GM19467 (cell line): ENCODE measurements around the gene PNPLA6.
"Not testable (repeated sequence)": the region's sequence is repeated elsewhere in the genome, so short reads cannot be mapped to it uniquely, and the experiment has no call there.

Source experiments
- ATAC-seq: cut with Tn5 transposase; IDR thresholded peaks from one replicate; pipeline ENCODE4 v1.9.1; 2021; ENCODE audit warnings: mild to moderate bottlenecking, moderate library complexity; ENCODE audit not compliant: unreplicated experiment

Gene PNPLA6

DNA sequence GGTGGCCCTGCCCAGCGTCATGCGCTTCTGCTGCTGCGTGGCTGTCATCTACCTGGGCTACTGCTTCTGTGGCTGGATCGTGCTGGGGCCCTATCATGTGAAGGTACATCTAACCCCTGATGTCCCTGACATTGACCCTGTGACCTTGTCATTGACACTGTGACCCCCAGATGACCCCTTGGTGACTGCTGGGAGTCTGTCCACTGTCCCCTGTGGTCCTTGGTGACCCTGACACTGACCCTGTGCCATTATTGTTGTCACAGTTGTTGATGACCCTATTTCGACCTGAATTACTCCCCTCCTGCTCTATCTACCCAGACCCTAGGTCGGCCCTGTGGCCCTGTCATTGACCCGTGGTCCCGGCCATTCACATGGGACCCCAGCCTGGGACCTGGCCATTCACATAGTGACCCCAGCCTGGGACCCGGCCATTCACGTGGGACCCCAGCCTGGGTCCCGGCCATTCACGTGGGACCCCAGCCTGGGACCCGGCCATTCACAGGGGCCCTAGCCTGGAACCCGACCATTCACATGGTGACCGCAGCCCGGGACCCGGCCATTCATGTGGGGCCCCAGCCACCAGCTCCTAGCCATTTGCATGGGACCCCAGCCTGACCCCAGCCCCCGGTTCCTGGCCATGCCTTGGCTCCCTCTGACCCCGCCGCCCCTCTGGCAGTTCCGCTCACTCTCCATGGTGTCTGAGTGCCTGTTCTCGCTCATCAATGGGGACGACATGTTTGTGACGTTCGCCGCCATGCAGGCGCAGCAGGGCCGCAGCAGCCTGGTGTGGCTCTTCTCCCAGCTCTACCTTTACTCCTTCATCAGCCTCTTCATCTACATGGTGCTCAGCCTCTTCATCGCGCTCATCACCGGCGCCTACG, 5.7 kb upstream of the PNPLA6 start:
- ATAC-seq: no peak

DNA sequence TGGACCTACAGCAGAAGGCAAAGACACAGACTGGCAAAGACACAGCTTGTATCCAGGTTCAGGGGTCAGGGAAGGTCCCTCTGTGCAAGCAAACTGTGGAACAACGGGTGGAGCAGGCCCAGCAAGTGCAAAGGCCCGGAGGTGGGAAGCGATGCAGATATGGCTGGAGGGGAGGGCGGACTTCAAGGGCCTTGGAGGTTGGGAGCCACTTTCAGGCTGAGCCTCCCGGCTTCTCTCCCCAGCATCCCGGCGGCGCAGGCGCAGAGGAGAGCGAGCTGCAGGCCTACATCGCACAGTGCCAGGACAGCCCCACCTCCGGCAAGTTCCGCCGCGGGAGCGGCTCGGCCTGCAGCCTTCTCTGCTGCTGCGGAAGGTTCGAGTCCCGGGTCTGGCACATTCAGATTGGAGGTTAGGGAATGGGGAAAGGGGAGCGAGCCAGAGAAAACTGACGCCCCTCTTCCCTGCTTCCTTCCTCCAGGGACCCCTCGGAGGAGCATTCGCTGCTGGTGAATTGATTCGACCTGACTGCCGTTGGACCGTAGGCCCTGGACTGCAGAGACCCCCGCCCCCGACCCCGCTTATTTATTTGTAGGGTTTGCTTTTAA, 2.1 kb upstream of the PNPLA6 start:
- ATAC-seq: no peak

DNA sequence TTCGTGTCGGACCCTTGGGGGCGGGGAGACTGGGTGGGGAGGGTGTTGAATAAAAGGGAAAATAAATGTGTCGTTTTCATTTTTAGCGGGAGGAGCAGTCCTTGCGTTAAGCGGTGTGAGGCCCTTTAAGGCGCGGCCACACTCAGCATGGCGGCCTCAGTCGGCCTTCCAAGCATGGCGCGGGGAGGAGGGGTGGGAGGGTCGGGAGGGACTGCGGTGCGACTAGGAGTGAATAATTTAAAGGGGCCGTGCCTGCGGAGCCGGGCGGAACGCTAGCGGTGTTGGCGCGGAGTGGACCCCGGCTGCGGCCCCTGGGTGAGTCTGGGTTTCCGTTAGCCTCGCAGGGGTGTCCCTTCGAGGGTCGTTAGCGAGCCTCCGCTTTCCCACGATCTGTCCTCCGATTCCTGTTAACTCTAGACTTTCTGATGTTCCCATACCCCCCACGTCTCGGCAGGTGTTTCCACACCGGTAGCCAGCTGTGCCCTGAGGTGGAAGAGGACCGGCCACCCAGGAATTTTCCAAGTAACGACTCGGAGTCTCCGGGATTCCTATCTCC, 1.5 kb upstream of the PNPLA6 start:
- peak; percentile 36 for ATAC-seq

DNA sequence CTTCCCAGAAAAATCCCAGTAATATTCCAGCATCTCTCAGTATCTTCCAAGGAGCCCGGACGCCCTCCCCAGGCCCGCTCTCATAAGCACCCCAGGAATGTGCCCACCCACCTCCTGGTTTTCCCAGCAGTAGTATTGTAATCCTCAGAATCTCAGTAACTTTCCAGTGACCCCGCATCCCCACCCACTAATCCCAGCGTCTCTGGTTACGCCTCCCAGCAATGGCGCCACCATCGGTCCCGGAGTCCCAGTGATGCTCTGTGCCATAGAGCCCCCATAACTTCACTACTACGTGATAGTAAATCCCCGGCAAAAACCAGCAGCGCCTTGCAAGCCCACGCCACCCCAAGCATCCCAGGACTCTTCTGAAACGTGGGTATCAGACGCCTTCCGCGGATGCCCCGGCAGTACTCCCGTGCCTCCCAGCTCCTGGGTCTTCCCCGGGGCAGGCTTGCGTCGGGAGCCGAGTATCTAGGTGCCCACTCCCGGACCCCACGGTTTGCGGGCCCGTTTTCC, 928 bp upstream of the PNPLA6 start:
- ATAC-seq: no peak

DNA sequence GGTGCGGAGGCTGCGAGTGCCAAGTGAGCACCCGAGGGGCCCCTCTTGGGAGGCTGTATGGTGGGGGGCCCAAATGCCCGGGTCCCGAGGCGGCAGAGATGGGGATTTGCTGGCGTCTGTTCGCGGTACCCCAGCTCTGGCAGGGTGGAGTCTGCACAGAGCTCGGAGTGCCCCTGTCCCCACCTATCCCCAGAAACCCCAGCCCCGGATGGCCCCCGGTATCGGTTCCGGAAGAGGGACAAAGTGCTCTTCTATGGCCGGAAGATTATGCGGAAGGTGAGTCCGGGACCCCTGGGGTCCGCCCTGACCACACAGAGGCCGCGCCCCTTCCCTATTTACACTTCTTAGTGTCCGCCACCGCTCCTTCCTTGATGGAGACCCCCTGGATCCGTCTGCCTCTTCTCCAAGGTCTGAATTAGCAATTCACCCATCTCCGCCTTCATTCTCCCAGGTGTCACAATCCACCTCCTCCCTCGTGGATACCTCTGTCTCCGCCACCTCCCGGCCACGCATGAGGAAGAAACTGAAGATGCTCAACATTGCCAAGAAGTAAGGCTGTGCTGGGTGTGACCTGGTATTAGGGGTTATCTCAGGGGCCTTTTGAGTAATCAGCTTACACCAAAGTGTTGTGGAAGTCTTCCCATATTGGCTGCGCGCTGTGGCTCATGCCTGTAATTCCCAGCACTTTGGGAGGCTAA, 630 bp downstream of the PNPLA6 start:
- ATAC-seq: peak; percentile 4

DNA sequence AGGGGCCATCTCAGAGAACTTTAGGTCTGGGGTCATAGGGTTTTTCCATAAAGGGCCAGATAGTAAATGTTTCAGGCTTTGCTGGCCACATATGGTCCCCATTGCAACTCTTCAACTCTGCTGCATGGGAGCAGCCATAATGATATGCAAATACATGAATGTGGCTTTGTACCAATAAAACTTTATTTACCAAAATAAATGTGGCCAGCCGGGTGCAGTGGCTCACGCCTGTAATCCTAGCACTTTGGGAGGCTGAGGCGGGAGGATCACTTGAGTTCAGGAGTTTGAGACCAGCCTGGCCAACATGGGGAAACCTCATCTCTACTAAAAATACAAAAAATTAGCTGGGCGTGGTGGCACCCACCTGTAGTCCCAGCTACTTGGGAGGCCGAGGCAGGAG, 3.5 kb downstream of the PNPLA6 start:
- not testable (repeated sequence) for ATAC-seq

- ATAC-seq: no peak
These were observed 4.4 kb downstream of the PNPLA6 start for GRCh38 chr19:7539827-7540425.

DNA sequence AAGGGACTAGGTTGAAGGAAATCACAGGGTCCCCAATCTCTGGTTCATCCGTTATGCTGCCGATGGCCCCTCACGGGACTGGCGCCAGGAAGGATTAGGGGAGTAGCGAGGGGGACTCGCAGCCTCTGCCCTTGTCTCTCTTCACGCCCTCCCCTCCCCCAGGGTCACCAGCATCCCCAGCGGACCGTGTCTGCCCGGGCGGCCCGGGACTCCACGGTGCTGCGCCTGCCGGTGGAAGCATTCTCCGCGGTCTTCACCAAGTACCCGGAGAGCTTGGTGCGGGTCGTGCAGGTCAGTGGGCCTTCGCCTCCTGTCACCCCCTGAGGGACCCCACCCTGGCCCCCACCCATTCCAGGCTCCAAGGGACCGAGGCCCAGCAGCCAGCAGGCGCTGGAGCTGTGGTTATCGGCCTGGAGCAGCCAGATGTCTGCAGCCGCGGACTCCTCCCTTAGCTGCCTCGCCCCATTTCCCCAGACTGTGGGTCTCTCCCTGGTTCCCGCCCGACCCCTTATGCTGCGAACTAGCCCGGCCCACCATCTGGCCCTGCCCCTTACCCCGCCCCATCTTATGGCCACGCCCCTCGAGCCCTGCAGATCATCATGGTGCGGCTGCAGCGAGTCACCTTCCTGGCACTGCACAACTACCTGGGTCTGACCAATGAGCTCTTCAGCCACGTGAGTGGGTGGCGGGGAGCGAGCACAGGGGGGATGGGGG, 5.4 kb downstream of the PNPLA6 start:
- ATAC-seq: no peak

- ATAC-seq: no peak
These were observed 5.9 kb downstream of the PNPLA6 start for GRCh38 chr19:7541475-7541824.

DNA sequence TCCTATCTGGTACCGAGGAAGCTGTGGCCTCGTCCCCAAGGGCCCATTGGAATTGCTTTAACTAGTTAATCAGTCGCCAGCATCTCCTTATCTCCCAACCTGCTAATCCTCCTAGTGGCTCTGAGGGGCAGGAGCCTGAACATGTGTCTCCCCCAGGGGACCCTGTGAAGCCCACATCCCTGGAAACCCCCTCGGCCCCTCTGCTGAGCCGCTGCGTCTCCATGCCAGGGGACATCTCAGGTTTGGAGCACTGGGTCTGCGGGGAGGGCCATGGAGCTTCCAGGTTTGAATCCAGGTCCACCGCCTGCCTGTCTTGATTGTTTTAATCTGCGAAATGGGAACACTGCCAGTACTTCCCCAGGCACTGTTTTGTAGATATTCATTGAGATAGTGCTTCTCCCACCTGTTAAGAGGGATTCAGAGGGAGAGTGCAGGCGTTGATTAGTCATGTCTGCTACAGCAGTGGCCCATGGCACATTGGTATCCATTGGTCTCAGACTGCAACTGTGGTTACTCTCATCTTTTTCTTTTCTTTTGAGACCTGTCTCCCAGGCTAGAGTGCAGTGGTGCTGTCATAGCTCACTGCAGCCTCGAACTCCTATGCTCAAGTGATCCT, 6.4 kb downstream of the PNPLA6 start:
- ATAC-seq: no peak

DNA sequence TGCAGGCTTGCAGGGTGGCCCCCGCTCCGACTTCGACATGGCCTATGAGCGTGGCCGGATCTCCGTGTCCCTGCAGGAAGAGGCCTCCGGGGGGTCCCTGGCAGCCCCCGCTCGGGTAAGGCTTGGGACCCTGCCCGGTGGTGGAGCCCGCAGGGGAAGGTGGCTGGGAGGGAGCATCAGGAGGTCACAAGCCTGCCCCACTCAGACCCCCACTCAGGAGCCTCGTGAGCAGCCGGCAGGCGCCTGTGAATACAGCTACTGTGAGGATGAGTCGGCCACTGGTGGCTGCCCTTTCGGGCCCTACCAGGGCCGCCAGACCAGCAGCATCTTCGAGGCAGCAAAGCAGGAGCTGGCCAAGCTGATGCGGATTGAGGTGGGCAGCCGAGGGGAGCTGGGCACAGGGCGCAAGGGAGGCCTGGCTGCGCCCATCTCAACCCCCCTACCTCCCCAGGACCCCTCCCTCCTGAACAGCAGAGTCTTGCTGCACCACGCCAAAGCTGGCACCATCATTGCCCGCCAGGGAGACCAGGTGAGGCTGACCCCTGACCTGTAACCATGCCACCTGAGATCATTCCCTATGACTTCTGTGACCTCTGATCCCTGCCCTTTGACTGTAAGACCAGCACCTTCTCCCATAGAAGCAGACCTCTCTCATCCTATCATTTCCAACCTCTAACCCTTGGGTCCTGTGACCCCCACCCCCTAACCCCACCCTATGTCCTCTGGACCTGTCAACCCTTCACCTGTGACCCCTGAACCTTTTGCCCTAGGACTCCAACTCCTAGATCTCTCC, 7.2 kb downstream of the PNPLA6 start:
- no peak for ATAC-seq

DNA sequence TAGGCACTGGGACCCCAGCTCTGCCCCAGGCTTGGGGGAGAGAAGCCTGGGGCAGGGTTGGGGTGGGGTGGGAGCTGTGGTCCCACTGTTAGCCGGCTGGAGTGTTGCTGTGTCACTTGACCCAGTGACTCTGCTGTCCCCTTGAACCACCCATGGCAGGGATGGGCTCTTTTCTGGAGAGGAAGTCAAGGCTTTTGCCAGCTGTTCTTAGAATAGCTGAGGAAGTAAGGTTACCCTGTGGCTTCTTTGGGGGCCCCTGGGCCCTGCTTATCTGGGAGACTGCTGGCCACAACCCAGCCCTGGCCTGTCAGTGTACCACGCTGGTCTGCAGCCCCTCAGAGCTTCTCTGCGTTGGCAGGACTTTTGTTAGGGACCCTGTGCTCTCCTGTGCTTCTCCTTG, 9.1 kb downstream of the PNPLA6 start:
- ATAC-seq: no peak

GRCh38 chr19:7545300-7545699, 9.8 kb downstream of the PNPLA6 start:
- no peak for ATAC-seq

DNA sequence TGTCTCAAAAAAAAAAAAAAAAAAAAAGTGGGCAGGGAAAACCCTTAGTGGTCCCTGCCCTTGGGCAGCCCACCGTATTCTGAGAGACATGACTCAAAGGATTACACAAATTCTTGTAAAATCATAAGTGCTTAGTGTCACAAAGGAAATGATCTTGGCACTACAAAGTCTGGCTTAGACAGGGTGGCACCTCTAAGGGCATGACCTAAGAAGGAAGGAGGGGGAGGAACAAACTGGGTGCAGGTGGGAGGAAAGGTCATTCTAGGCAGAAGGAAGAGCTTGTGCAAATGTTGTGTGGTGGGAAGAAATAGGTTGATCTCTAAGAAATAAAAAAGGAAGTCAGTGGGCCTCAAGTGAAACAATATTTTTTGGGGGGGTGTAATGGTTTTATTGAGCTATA, 10.4 kb downstream of the PNPLA6 start:
- no peak for ATAC-seq

- ATAC-seq: no peak
These were observed 11.6 kb downstream of the PNPLA6 start for GRCh38 chr19:7547159-7547558.

GRCh38 chr19:7549429-7550148, 14.1 kb downstream of the PNPLA6 start:
- no peak for ATAC-seq

DNA sequence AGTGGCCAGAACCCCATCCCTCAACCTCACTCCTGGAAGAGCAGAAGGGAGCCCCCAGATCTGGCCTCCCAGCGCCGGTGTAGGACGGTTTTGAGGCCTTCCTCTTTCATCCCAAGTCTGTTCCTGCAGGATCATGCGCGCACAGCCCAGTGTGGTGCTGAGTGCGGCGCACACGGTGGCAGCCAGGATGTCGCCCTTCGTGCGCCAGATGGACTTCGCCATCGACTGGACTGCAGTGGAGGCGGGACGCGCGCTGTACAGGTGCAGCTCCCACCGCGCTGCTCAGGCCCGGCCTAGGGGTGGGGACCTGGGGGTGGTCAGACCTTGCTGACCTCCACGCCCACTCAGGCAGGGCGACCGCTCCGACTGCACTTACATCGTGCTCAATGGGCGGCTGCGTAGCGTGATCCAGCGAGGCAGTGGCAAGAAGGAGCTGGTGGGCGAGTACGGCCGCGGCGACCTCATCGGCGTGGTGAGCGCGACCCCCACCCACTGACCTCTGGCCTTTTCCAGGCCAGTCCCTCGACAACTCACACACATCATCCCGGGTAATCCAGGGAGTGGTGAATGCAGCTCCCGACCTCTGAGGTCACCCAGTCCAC, 14.8 kb downstream of the PNPLA6 start:
- no peak for ATAC-seq
